Measurements from ENCODE around the gene COBL. TPM values are rescaled to one million over a fixed set of nuclear protein-coding genes. Genes with fewer than 3 reads are reported as not detected.

COBL gene
- total and polyA plus RNA-seq, 2 of the 4 experiments (the other 2 are of a cell fraction) = under 0.01 TPM; not detected in 1

DNA sequence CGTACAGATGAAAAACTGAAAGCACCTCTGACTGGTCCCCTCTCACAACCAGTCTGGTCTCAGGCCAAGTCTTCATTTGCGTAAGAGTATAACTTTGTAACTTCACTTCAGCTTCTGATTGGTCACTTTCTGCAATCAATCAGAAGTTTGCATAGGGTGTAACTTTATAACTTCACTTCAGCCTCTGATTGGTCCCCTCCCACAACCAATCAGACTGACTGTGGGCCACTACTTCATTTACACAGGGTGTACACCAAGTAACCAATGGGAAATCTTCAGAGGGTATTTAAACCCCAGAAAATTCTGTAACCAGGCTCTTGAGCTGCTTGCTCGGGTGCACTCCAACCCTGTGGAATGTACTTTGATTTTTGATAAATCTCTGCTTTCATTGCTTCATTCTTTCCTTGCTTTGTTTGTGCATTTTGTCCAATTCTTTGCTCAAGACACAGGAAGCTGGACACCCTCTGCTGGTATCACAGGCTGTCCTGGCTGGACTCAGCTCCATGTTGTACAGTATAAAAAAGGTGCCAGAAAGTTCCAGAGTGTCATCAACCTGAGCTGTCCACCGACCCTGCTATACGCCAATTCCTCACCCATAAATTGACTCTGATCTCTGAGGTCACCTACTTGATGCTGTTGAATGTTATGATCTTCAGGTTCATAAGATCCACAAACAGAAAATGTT lies 74.5 kb downstream of the COBL start:
- Histone ChIP-seq H3K9ac (ENCODE audit: low read depth, low read length) (no peak overlapping the region), H2AK9ac (replicated peaks; ENCODE audit: low read depth, low read length, poor library complexity) (no peak overlapping the region), H3K27me3 (ENCODE audit: control insufficient read depth, insufficient read depth, low read length) (no peaks in the 10 kb centered on the region), H3K4me2 (ENCODE audit: low read depth, low read length) (no peak overlapping the region), H3K18ac (ENCODE audit: low read depth, low read length) (no peak overlapping the region), H3K9me1 (ENCODE audit: insufficient read depth, low read length) (no peaks in the 10 kb centered on the region), H3K14ac (replicated peaks; ENCODE audit: low read depth, low read length) (no peak overlapping the region), H3K9me3 (ENCODE audit: control insufficient read depth, insufficient read depth, low read length) (no peaks in the 10 kb centered on the region), H2BK15ac (ENCODE audit: low read depth, low read length) (no peak overlapping the region), H3K56ac (ENCODE audit: extremely low read depth, insufficient read depth, low read length) (no peak overlapping the region), H4K5ac (ENCODE audit: low read depth, low read length) (no peak overlapping the region), H3K27ac (ENCODE audit: insufficient read depth, low read length) (no peak overlapping the region), H4K8ac (ENCODE audit: low read depth in 2 of 2, low read length in 2 of 2) (no peak overlapping the region), H3K4ac (ENCODE audit: low read depth, low read length) (no peak overlapping the region), H2BK20ac (ENCODE audit: low read depth, low read length) (no peak overlapping the region), H3K36me3 (ENCODE audit: control insufficient read depth, insufficient read depth, low read length) (no peaks in the 10 kb centered on the region), H2BK120ac (ENCODE audit: low read depth, low read length) (no peak overlapping the region), H4K20me1 (ENCODE audit: insufficient read depth, low read length) (no peaks in the 10 kb centered on the region), H3K79me1 (ENCODE audit: low read depth in 1 of 2, low read length in 2 of 2) (no peaks in the 10 kb centered on the region), H3K4me3 (ENCODE audit: insufficient read depth, low read depth, low read length) (no peak overlapping the region), H3K23ac (ENCODE audit: low read depth, low read length) (no peak overlapping the region), H4K91ac (ENCODE audit: insufficient read depth, low read depth, low read length) (no peak overlapping the region), H3K4me1 (ENCODE audit: control insufficient read depth, insufficient read depth, low read length) (no peaks in the 10 kb centered on the region), H2AK5ac (ENCODE audit: low read depth, low read length) (no peak overlapping the region), H2BK5ac (ENCODE audit: low read depth, low read length, poor library complexity, severe bottlenecking) (no peak overlapping the region), H2AFZ (replicated peaks; ENCODE audit: low read length, poor library complexity) (no peak overlapping the region)
- DNase-seq (no peak), ATAC-seq (ENCODE audit: low read depth) (no peak)
- TF ChIP-seq RFX5 (IDR thresholded peaks at IDR 0.05; ENCODE audit: low read depth, low read length) = no peak
- TF ChIP-seq MAZ (IDR thresholded peaks at IDR 0.05; ENCODE audit: borderline replicate concordance, low read depth, low read length) = no peak
- TF ChIP-seq RCOR1 (IDR thresholded peaks at IDR 0.05; ENCODE audit: insufficient replicate concordance, low read length) = no peak
- TF ChIP-seq CHD1 (IDR thresholded peaks at IDR 0.05; ENCODE audit: low read depth, low read length) = no peak
- TF ChIP-seq SMC3 (IDR thresholded peaks at IDR 0.05; ENCODE audit: low read depth, low read length) = no peak
- TF ChIP-seq BHLHE40 (IDR thresholded peaks at IDR 0.05; ENCODE audit: low read depth, low read length) = no peak
- TF ChIP-seq, protein P1, sequence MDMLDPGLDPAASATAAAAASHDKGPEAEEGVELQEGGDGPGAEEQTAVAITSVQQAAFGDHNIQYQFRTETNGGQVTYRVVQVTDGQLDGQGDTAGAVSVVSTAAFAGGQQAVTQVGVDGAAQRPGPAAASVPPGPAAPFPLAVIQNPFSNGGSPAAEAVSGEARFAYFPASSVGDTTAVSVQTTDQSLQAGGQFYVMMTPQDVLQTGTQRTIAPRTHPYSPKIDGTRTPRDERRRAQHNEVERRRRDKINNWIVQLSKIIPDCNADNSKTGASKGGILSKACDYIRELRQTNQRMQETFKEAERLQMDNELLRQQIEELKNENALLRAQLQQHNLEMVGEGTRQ (IDR thresholded peaks at IDR 0.05; ENCODE audit: low read depth, low read length) = no peak
- no peak for TF ChIP-seq CEBPB (IDR thresholded peaks at IDR 0.05; ENCODE audit: low read depth, low read length)
- no peak for TF ChIP-seq MXI1 (IDR thresholded peaks at IDR 0.05; ENCODE audit: borderline replicate concordance, low read depth, low read length)
- no peak for TF ChIP-seq MAFK (IDR thresholded peaks at IDR 0.05; ENCODE audit: low read depth, low read length)
- no peak for TF ChIP-seq FOS (IDR thresholded peaks at IDR 0.05; ENCODE audit: low read depth, low read length)
- no peak for TF ChIP-seq NFE2L2 (IDR thresholded peaks at IDR 0.05; ENCODE audit: low read depth, low read length)
- TF ChIP-seq, protein P2, sequence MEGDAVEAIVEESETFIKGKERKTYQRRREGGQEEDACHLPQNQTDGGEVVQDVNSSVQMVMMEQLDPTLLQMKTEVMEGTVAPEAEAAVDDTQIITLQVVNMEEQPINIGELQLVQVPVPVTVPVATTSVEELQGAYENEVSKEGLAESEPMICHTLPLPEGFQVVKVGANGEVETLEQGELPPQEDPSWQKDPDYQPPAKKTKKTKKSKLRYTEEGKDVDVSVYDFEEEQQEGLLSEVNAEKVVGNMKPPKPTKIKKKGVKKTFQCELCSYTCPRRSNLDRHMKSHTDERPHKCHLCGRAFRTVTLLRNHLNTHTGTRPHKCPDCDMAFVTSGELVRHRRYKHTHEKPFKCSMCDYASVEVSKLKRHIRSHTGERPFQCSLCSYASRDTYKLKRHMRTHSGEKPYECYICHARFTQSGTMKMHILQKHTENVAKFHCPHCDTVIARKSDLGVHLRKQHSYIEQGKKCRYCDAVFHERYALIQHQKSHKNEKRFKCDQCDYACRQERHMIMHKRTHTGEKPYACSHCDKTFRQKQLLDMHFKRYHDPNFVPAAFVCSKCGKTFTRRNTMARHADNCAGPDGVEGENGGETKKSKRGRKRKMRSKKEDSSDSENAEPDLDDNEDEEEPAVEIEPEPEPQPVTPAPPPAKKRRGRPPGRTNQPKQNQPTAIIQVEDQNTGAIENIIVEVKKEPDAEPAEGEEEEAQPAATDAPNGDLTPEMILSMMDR (conservative IDR thresholded peaks at IDR 0.05; ENCODE audit: low read depth, low read length) = no peak
- TF ChIP-seq POLR2A (IDR thresholded peaks at IDR 0.05; ENCODE audit: low read depth, low read length) = no peak
- no peak for TF ChIP-seq RAD21 (IDR thresholded peaks at IDR 0.05; ENCODE audit: low read length)
- TF ChIP-seq ELK1 (IDR thresholded peaks at IDR 0.05; ENCODE audit: borderline replicate concordance, low read depth, low read length) = no peak
- BruUV-seq (replicated peaks) = no TSS peak
- in situ Hi-C loops (cut with MboI; ENCODE audit: low sequenced_read_pairs) = no loop called here
- ChIA-PET POLR2A (ENCODE audit: unreplicated experiment) (no interaction called here), CTCF (no interaction called here)
- dilution Hi-C loops (cut with HindIII; ENCODE audit: low sequenced_read_pairs, unreplicated experiment) = no loop called here
- intact Hi-C loops (cut with micrococcal nuclease) = no loop called here
- WGBS, 2 experiments (ENCODE audit: extremely low coverage in 2 of 2, insufficient read length in 1 of 2) = 20% methylated on average over 1 of the region's 5 CpGs; no CpG with 5 or more reads in 1 of the 2 experiments

Data from IMR-90 (cell line).